NCI-H2081 (cell line): ENCODE measurements around the gene RCOR1.
A peak's percentile ranks its signal among the peaks of the same experiment; 100 is the strongest.
"Not testable (repeated sequence)": the region's sequence is repeated elsewhere in the genome, so short reads cannot be mapped to it uniquely, and the experiment has no call there.

Experiments used
- DNase-seq, 2 experiments: peaks; one replicate each; lab custom pipeline; 2025; lab: John Stamatoyannopoulos, UW

RCOR1 gene

GRCh38 chr14:102571043-102571442 is 21.4 kb upstream of the RCOR1 start:
- no peak for DNase-seq

- DNase-seq: no peak
These were observed 20.9 kb upstream of the RCOR1 start for GRCh38 chr14:102571478-102572042.

- not testable (repeated sequence) for DNase-seq
These were observed 19.3 kb upstream of the RCOR1 start for GRCh38 chr14:102573161-102573560.

- no peak for DNase-seq
These were observed 18.8 kb upstream of the RCOR1 start for GRCh38 chr14:102573591-102574046.

GRCh38 chr14:102574281-102575159 is 17.9 kb upstream of the RCOR1 start:
- DNase-seq: no peak

DNA sequence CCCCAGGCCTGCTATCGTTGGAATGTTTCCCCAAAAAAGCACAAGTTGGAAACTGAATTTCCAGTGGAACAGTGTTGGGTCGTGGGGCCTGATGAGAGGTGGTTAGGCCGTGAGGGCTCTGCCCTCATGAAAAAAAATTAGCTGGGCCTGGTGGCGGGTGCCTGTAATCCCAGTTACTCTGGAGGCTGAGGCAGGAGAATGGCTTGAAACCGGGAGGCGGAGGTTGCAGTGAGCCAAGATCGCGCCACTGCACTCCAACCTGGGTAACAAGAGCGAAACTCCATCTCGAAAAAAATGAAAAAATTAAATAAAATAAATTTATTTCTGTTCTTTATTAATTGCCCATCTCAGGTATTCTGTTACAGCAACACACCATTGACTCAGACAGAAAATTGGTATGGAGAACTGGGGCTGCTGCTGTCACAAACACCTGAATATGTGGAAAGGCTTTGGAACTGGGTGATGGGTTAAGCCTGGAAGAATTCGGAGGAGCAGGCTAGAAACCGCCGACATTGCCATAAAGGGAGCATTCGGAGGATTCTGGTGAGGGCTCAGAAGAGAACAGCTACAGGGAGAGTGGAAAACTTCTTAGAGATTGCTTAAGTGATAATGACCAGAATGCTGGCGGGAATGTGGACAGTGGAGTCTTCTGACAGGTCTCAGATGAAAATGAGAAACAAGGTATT is 17.1 kb upstream of the RCOR1 start:
- no peak for DNase-seq

- not testable (repeated sequence) for DNase-seq
These were observed 16.5 kb upstream of the RCOR1 start for GRCh38 chr14:102575846-102576428.

GRCh38 chr14:102578821-102579220 is 13.6 kb upstream of the RCOR1 start:
- DNase-seq: no peak

DNA sequence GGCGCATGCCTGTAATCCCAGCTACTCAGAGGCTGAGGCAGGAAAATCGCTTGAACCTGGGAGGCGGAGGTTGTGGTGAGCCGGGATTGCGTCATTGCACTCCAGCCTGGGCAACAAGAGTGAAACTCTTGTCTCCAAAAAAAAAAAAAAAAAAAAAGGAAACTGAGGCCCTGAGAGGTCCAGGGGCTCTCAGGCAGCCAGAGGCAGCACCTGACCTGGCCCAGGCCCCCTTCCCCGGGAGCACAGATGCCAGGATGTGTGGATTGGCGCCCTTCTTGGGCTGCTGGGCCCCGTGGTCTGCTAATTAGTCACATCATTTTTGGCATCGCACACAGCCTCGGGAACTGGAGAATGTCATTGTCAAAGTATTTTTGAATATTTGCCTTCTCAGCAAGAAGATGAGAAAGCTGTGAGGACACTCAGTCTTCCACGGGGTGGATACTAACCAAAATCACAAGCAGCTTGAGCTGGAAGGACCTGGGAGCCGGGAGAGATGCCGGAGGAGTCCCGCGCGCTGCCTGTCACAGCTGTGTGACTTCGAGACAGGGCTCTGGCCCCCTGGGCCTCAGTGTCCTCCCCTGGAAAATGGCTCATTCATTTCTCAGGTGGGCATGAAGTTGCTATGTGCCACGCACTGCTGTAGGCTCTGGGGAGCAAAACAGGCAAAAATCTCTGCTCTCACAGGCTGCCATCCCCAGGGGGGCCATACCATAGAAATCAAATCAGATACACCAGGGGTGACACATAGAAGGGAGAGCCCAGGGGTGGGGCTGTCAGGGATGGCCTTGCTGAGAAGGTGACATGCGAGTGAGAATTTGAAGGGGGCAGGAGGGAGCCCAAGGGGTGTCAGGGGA is 12.5 kb upstream of the RCOR1 start:
- DNase-seq: no peak

GRCh38 chr14:102580550-102581110 is 11.8 kb upstream of the RCOR1 start:
- DNase-seq: no peak

- no peak for DNase-seq
These were observed 11.3 kb upstream of the RCOR1 start for GRCh38 chr14:102581193-102581592.

DNA sequence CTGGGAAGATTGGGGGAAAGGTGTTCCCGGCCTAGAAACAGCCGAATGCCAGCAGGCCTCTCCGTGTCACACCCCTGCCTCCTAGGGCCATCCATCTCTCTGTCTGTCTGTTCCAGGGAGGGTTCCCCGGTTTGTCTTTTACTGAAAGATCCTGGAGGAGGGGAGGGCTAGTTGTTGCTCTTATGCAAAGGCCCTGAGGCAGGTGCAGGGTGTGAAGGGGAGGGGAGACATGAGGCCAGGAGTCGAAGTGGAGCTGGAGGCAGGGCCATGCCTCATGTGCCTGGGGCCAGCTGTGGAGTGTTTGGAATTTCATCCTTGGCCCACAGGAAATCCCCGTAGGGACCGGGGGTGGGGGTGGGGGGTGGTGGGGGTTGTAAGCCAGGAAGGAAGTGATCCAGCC is 8.7 kb upstream of the RCOR1 start:
- DNase-seq: no peak

GRCh38 chr14:102584871-102585869 is 7.3 kb upstream of the RCOR1 start:
- no peak for DNase-seq

DNA sequence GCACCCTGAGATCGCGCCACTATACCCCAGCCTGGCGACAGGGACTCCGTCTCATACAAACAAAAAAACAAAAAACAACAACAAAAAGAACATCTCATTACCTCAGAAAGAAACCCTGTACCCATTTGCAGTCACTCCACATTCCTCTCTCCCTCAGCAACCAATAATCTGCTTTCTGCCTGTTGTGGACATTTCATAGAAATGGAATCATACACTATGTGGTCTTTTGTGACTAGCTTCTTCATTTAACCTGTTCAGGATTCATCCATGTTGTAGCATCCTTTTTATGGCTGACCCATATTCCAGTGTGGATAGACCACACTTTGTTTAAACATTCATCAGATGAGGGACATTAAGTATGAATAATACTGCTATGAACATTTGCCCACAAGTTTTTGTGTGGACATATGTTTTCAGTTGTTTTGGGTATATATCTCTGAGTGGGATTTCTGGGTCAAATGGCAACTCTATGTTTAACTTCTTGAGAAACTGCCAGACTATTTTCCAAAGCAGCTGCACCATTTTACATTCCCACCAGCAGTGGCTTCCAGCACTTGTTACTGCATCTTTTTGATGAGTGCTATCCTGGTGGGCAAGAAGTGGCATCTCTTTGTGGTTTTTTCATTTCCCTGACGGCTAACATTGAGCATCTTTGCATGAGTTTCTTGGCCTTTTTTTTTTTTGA is 5.9 kb upstream of the RCOR1 start:
- DNase-seq: no peak

GRCh38 chr14:102588821-102589220 is 3.6 kb upstream of the RCOR1 start:
- no peak for DNase-seq

DNA sequence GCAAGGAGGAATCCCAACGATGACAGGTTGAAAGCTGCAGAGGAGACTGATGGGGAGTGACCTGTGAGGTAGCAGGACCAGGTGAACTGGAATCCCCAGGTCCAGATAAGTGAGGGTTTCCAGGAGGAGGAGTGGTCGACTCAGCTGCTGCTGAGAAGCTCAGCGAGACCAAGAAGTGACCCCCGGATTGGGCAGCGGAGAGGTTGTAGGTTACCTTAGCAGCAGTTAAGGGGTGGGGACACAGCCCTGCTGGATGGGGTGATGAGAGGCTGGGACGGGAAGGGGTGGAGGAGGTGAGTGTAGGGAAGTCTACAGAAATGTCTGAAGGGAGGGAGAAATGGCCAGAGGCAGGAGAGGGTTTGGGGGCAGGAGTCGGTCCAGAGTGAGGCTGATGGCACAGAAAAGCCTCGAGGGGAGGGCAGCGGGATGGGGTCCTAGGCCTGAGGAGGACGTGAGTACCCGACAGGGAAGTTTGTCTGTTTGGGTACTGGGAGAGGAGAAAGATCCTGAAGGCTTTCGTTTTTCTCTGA is 2.6 kb upstream of the RCOR1 start:
- DNase-seq: no peak

DNA sequence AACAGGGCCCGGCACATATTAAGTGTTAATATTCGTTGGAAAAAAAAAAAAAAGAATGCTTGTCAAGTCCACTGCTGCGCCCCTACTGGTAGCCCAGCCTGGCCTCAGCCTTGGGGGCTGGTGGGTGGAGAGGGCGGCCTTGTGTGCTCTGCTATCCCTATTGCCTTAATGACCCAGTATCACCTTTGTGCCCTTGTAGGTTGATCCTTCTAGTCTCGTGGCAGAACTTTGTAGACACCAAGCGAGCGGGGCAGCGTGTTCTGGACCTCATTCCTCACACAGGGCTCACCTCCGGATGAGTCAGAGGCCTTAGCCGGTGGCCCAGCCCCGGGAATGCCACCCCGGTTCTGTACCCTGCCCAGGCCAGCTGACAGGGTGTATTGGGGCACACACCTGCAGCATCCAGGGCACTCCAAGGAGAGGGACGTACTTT is 1.8 kb upstream of the RCOR1 start:
- no peak for DNase-seq

DNA sequence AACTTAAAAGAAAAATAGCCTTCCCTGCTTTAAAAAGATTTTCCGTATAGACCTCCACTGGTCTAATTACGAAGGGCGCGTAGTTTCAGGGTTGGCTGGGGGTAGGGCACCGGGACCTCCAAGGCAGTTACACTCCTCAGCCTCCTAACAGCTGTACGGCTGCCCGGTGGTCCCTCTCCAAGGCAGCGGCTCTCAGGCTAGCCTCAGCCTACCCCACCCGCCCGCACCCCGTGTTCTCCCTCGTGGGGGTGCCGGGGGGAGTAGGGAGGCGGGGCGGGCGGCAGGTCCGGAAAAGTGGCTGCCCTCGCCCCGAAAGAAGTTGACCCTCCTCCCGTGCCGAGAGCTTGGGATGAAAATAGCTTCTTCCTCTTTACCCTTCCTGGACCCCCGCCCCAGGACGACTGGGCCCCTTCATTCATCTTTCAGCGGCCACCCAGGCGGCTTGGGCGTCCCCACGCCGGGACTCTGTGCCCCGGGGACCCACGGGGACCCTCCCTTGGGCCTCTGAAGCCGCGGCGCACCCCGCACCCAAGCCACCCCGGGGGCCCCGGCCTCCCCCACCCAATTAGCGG is 991 bp upstream of the RCOR1 start:
- peak in 1 of 2 experiments; percentile 51 for DNase-seq

- DNase-seq: no peak
These were observed 263 bp downstream of the RCOR1 start for GRCh38 chr14:102592763-102593060.
